ENCODE results near the gene C12orf57.

- TF ChIP-seq MAX (IDR thresholded peaks at IDR 0.05; ENCODE audit: low read depth, low read length) (no peak), CTCF (IDR thresholded peaks at IDR 0.05; ENCODE audit: low read depth, low read length) (no peak)
These were observed 19.4 kb downstream of the C12orf57 start for GRCh38 chr12:6963016-6963731.

Data from NB4 (cell line).